22Rv1 (cell line): Measurements from ENCODE around the gene STAM2.
"Not testable (repeated sequence)": the region's sequence is repeated elsewhere in the genome, so short reads cannot be mapped to it uniquely, and the experiment has no call there.

Experiments used
- ZFX ChIP-seq: fragments of 450-650 bp; IDR thresholded peaks from 2 replicates; pipeline ENCODE4 v1.6.1; 2017; ENCODE audit warnings: antibody characterized with exemption, borderline replicate concordance
- TF ChIP-seq, protein P1 (sequence below): fragments of 450-650 bp; IDR thresholded peaks from 2 replicates; pipeline ENCODE4 v1.5.1; 2017; ENCODE audit warnings: mild to moderate bottlenecking

GRCh38 chr2:152090726-152091125, 84.8 kb downstream of the STAM2 start:
- not testable (repeated sequence) for TF ChIP-seq ZFX
- TF ChIP-seq, protein P1, sequence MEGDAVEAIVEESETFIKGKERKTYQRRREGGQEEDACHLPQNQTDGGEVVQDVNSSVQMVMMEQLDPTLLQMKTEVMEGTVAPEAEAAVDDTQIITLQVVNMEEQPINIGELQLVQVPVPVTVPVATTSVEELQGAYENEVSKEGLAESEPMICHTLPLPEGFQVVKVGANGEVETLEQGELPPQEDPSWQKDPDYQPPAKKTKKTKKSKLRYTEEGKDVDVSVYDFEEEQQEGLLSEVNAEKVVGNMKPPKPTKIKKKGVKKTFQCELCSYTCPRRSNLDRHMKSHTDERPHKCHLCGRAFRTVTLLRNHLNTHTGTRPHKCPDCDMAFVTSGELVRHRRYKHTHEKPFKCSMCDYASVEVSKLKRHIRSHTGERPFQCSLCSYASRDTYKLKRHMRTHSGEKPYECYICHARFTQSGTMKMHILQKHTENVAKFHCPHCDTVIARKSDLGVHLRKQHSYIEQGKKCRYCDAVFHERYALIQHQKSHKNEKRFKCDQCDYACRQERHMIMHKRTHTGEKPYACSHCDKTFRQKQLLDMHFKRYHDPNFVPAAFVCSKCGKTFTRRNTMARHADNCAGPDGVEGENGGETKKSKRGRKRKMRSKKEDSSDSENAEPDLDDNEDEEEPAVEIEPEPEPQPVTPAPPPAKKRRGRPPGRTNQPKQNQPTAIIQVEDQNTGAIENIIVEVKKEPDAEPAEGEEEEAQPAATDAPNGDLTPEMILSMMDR: not testable (repeated sequence)
